Activated effector memory CD4-positive, alpha-beta T cell treated with Interleukin-2 at 50 U/mL for 16 hours (primary cell): ENCODE results near the gene PCYT2.

ENCODE experiments used
- DNase-seq: peaks from one replicate; pipeline ENCODE4 v3.0.0-alpha.2; 2020

Gene PCYT2

GRCh38 chr17:81867991-81868673, 43.1 kb downstream of the PCYT2 start:
- DNase-seq = no peak

DNA sequence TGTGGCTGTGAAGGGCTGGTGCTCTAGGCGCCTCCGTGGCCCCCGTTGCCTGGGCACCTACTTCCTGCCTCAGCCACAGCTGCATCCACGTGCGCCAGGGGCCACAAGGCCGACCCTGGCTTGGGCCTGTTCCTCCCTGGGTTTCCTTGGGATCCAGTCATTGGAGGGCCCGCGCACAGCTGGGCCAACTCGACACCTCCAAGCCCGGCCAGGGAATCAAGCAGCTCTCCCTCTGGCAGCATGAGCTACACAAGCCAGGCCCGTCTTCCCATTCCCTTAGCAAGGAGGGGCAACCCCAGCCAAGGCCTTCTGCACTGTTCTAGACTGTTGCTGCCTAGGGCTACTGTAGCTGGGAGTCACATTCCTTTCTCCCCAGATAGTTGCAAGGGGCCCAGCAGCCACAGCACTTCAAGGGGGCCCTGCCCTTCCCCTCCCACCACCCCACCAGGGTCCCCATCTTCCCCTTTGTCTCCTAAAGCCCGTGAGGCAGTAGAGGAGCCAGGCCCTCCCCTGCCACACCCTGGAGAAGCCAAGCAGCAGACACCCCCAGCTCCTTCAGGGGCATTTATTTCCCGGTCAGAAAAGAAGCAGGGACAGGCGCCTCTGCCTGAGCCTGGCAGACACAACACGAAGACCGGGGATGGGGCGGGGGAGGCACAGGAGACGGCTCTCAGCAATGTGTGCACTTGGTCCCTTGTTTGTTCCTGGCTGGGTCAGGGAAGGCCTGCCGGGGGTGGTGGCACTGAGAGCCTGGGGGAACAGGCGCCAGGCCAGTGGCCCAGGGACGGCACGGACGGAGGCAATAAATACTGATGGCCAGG, 43.8 kb downstream of the PCYT2 start:
- no peak for DNase-seq

GRCh38 chr17:81866440-81867169, 44.6 kb downstream of the PCYT2 start:
- DNase-seq = no peak

DNA sequence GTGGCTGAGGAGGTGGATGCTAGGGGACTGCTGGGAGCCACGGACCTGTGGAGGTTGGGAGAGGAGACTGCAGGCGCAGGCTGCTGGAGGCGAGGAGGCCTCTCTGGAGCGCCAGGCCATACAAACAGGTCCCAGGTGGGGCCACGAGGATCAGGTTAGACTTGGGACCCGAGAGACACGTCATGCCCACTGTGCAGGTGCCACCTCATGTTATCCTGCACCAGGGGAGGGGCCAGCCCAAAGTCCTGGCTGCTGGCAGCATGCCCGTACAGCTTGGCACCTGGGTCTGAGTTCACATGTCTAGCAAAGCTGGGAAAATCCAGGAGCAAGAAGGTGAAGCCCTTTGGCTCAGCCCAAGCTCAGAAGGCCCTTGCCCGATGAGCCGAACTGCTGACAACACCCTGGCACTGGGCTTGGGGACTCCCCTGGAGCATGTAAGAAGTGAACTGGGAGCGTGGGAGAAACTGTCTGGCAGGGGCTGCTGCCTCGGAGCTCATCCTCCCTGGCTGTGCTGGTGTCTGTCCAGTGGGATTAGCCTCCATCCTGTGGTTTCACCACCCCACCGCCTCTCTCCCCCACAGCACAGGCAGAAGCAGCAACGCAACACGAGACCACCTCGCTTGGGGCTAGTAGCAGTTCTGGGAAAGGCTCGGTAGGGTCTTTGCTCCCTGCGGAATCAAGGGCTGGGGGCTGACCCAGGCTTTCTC, 45.3 kb downstream of the PCYT2 start:
- no peak for DNase-seq

DNA sequence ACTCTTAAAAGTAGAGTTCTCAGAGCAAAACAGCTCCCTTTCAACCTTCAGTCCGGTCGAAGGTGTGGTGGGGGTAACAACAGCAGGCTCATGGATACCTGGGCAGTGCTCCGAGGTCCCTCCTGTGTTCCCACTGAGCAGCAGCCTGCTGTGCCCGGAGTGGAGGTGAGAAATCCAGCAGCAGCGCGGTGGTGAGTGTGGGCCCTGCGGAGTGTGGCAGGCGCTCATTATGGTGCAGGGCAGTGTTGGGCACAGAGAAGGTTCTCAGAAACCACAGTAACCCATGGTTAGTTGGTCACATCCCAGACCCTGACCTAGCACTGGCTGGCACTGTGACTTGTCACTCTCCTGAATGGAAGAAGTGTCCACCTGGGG, 45.9 kb downstream of the PCYT2 start:
- no peak for DNase-seq

DNA sequence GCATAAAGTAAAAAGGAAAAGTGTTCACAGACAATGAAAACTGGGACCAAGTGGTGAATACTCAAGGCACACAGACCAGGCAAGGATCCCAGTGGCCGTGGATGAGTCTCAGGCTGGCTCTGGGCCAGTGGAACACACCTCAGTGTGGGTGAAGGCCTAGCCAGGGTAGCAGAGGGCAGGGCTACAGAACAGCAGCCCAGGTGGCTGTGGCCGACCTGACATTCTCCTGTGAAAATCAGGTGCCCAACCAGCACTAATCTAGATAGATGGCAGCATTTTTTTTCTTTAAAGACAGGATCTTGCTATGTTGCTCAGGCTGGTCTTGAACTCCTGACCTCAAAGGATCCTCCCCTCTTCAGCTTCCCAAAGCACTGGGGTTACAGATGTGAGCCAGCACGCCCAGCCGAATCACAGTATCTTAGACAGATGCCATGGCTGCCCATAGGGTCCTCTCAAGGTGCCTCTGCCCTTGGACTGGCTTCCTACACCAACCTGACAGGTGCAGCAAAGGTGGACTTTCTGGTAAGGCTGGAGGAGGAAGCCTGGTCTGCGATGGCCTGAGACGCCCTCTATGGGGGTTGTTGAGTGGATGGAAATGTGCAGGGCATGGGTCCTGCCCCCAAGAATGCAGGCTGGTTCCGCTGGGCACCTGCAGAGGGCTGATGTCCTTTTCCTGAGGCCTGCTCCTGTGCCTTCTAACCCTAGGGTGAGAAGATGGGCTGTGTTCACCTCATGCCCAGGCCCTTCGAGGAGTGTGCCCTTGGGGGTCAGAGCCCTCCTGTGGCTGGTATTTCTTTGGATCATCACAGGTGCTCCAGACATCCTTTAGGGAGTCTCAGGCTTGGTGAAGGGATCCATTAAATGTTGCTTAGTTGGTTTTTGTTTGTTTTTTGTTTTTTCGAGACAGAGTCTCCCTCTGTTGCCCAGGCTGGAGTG, 47.1 kb downstream of the PCYT2 start:
- no peak for DNase-seq

DNA sequence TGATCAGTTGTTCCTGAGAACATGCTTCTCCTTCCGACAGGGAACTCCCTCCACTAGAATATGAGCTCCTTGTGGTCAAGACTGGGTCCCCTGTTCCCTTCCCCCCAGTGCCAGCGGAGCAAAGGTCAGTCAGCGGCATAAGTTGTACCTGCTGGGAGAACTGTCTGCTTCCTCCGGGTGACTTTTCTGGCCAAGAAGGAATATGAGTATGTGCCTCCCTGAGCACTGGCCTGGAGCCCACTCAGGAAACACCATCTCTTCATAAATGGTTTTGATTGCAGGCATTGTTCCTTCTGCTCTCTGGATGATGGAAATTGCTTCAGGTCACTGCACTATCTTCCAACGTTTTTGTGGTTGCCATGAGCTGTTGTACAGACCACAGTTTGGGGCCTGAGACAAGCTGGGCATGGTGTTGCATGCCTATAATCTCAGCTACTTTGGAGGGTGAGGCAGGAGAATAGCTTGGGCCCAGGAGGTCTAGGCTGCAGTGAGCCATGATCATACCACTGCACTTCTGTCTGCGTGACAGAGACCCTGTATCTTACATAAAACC, 48.0 kb downstream of the PCYT2 start:
- no peak for DNase-seq

- DNase-seq = peak; percentile 99
Observed at GRCh38 chr17:81860756-81861568, 50.2 kb downstream of the PCYT2 start.

DNA sequence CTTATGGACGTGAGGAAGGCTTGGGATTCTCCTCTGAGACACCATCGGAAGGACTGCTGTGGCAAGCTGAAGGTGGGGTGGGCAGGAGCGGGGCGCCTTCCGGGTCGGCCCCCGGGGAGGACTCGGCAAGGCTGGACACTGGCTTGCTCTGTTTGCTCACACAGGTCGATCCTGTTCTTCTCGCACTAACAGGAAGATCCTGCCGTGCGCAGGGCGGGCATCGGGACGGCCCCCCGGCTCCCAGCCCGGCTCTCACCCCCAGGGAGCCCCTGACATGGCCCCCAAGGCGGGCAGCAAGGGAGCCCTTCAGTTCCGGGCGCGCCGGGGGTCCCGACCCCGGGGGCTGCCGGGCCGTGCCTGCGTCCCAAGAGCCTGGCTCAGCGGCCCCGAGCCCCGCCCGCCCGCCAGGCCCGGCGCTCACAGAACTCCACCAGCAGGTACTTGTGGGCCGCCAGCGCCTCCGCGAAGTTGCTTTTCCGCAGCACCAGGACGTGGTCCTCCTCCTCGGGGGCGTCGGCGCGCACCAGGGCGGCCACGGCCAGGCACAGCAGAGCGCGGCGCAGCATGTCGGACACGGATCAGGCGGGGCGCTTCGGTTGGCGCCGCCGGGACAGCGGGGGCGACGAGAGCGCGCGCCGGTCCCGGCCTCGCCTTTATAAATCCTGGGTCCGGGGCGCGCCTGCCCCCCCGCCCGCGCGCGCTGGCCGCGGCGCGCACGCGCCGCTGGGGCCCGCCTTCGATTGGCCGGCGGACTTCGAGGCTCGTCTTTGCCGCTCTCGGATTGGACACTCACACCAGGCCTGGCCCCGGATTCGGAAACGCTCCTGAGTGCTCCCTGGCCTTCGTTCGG, 51.1 kb downstream of the PCYT2 start, which contains the start of gene P4HB:
Gene P4HB (minus strand): TSS at position 630 of the 850 bp plus-strand sequence. CDS start 64 bp downstream, at position 566.
- no peak for DNase-seq

DNA sequence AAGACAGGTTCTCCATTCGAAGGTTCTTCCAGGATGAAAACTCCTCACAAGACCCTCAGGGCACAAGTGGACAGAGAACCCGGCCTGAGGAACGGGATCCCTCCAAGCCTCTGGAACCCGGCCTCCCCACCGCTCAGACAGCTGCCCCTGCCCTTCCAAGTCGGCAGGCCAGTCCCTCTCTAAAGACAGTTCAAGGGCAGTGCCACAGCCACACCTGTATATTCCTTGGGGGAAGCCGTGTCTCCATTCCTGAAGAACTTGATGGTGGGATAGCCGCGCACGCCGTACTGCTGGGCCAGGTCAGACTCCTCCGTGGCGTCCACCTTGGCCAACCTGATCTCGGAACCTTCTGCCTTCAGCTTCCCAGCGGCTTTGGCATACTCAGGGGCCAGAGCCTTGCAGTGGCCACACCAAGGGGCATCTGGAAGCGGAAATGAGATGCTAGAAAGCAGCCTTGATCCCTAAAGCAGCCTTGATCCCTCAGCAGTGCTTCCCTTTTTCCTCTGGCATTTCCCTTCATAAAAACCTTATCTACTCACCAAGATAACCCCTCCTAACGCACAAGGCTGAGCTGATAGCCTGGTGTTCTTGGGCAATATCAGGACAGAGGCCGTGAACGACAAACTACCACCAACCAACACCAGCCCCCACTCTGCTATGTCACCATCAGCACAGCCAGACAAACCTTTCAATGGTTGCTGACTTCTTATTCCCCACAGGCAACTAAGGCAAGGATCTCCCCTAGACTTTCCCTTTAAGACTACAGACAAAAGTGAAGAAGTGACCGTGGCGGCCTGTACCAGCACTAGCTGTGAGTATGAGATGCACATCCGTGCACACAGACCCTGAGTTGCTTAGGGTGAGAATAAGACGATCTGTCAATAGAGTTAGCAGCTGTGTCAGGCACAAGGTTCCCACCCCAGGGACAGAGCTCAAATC, 52.0 kb downstream of the PCYT2 start:
- DNase-seq = no peak

GRCh38 chr17:81858170-81858966, 52.8 kb downstream of the PCYT2 start:
- no peak for DNase-seq

DNA sequence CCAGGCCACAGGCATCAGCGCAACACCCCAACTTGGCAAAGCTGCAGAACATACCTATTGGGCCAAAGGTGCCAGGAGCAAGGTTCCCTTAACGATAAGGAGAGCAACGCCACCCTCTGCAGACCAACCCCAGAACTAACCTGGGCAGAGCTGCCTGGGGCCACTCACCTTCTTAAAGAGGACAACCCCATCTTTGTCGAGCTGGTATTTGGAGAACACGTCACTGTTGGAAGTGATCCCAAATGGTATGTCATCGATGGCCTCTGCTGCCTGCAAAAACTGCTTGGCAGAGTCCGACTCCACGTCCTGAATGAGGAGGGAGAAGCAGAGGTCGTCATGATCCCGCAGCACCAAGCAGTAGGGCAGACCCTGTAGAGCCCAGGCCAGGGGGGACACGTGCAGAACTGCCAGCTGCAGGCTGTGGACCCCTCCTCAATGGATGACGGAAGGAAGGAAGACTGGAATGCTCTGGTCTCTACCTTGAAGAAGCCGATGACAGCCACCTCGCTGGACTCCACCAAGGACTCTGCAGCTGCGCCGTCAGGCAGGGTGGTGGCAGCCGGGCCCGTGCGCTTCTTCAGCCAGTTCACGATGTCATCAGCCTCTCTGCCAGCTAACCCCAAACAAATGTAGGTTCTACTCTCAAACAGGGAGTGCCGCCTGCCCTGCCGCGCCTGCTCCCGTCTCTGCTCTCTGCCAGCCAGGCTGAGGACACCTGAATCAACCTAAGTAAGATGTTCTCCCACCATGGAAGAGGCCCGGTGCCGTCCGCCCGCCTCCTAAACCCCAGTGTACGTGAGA, 56.0 kb downstream of the PCYT2 start:
- no peak for DNase-seq

- no peak for DNase-seq
Observed at GRCh38 chr17:81852237-81852636, 59.0 kb downstream of the PCYT2 start.

GRCh38 chr17:81851423-81851822, 59.8 kb downstream of the PCYT2 start:
- no peak for DNase-seq
